Measurements from ENCODE around the gene SOX2.

SOX2 gene

DNA sequence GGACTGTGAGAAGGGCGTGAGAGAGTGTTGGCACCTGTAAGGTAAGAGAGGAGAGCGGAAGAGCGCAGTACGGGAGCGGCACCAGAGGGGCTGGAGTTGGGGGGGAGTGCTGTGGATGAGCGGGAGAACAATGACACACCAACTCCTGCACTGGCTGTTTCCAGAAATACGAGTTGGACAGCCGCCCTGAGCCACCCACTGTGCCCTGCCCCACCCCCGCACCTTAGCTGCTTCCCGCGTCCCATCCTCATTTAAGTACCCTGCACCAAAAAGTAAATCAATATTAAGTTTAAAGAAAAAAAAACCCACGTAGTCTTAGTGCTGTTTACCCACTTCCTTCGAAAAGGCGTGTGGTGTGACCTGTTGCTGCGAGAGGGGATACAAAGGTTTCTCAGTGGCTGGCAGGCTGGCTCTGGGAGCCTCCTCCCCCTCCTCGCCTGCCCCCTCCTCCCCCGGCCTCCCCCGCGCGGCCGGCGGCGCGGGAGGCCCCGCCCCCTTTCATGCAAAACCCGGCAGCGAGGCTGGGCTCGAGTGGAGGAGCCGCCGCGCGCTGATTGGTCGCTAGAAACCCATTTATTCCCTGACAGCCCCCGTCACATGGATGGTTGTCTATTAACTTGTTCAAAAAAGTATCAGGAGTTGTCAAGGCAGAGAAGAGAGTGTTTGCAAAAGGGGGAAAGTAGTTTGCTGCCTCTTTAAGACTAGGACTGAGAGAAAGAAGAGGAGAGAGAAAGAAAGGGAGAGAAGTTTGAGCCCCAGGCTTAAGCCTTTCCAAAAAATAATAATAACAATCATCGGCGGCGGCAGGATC lies at the start of gene SOX2:
Gene SOX2 (plus strand): TSS at position 601 of the 811 bp plus-strand sequence. CDS start 436 bp downstream, outside the sequence.
- DNase-seq (ENCODE audit: low read depth): peak; percentile 42

DNA sequence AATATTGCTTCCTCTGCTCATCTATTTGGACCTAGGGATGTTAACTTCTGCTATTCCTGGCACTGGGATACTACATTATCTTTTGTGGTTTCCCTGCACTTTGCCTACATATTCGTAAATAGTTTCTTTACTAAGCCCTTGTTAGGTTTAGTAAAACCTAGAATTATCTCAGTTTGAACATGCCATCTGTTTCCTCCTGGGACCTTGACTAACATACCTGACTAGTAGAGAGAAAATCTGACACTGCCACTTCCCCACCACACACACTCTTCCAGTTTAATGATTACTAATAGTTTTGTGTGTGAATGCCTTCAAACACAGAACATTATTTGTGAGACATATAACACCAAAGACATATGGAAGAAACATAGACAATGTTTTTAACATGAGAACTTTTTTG lies 28.2 kb upstream of the SOX2 start:
- no peak for DNase-seq (ENCODE audit: low read depth)

GRCh38 chr3:181687190-181687589 lies 24.5 kb upstream of the SOX2 start:
- no peak for DNase-seq (ENCODE audit: low read depth)

- no peak for DNase-seq (ENCODE audit: low read depth)
Measured at GRCh38 chr3:181687731-181688130, 24.0 kb upstream of the SOX2 start.

DNA sequence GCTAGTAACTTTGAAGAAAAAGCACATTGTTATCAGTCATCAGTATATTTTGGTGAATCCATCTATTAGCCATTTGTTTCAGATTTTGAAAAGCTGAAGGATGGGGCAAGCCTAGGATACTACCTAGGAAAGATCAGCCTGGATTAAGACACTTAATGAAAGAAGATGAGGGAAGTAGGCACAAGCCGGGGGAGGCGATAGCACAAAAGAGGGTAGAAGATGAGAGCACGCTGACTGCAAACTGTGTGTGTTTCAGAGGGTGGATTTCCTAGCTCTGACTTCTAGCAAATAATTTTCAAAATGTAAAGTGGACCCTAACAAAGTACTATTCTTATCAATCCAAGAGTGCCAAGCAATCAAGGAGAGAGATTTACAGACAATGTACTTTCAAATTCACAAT lies 22.2 kb upstream of the SOX2 start:
- no peak for DNase-seq (ENCODE audit: low read depth)

GRCh38 chr3:181690769-181691168 lies 21.0 kb upstream of the SOX2 start:
- DNase-seq (ENCODE audit: low read depth): no peak

- no peak for DNase-seq (ENCODE audit: low read depth)
Measured at GRCh38 chr3:181691901-181692300, 19.8 kb upstream of the SOX2 start.

GRCh38 chr3:181692311-181693145 lies 19.2 kb upstream of the SOX2 start:
- DNase-seq (ENCODE audit: low read depth): no peak

DNA sequence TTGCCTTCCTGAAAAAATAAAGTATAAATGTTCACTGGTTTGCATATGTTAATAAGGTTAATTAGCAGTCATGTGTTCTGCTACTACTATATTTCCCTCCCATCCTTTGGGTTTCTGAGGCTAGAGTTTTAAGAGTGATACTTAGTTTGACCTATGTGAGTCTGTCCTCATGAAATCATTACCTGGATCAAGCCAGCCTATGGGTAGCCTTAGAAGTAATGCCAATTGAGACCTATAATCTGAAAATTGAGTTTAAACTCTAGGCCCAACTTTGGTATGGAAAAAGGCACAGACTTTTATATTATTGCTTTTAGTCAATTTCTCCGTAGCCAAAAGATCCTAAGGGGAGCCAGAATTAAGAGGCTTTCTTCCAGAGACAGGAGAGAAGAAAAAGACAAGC lies 18.4 kb upstream of the SOX2 start:
- DNase-seq (ENCODE audit: low read depth): no peak

- no peak for DNase-seq (ENCODE audit: low read depth)
Measured at GRCh38 chr3:181694805-181695660, 16.7 kb upstream of the SOX2 start.

GRCh38 chr3:181695661-181696491 lies 15.8 kb upstream of the SOX2 start:
- DNase-seq (ENCODE audit: low read depth): no peak

GRCh38 chr3:181696626-181697230 lies 15.0 kb upstream of the SOX2 start:
- no peak for DNase-seq (ENCODE audit: low read depth)

GRCh38 chr3:181698263-181698954 lies 13.3 kb upstream of the SOX2 start:
- DNase-seq (ENCODE audit: low read depth): no peak

DNA sequence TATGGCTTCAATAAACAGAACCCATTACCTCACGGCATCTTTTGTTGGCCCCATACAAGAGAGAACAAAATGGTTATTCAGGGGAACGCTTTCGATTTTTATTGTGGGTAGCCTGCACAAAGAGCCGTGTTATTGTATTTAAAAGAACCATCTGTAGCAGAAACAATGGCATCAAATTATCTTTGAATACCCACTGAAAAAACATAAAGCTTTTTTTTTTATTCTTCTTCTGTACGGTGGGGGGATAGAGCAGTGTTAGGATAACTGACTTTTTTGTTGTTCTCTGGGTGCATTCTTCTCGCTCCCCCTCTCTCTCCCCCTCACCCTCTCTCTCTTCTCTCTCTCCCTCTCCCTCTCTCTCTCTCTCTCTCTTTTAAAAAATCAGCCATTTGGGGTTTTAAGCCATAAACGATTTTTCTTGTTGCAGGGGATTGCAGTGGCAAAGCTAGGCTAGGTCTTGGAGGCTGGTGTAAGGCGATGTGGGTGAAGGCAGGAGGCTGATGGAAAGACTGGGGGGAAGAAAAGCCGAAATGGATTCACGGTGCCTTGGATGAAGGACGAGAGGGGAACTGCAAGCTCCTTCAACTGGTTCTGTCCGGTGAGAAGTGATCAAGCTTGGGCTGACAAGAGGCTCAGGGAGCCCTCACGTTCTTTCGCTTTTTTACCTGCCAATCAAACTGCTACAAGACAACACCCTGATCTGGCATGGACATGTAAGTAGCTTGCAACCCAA lies 12.4 kb upstream of the SOX2 start:
- no peak for DNase-seq (ENCODE audit: low read depth)

DNA sequence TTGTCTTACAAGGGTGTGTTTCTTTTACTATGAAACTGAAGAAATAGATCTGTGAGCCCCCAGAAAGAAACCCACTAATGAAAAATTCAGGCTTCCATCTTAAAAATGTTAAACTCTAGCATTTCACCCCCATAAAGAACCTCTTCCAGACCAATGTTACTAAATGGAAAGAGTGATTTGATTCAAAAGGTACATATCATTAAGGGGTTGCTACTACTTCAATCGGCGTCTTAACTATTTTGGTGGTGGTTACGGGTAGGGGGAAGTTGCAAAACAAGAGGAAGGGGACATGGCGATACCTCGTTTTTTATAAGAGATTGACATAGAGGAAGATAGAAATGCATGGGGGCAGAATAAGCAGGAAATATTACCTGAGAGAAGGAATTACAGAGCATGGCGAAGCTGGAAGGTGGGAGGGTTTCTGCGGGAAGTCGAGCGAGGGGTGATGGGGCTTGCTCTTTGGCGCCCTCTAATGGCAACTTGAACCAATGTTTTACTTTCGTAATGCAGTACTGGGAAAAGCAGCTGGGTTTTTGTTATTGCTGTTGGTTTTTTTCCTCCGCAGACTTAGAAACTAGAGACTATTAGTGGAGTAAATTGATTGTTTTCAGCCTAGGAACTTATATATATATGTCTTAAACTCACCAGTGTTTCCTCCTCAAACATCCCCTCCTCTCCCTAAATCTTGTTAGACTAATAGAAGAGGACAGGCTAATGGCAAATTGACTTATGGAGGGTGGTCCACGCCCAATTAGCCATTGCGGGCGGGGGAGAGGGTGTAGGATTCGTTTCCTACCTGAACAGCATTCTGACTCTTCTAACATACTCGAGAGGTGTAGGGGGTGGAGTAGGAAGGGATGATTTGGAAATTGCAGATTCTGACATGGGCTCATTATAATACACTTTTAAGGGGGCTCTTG lies 11.3 kb upstream of the SOX2 start:
- peak; percentile 65 for DNase-seq (ENCODE audit: low read depth)

- DNase-seq (ENCODE audit: low read depth): no peak
Measured at GRCh38 chr3:181701096-181701495, 10.6 kb upstream of the SOX2 start.

DNA sequence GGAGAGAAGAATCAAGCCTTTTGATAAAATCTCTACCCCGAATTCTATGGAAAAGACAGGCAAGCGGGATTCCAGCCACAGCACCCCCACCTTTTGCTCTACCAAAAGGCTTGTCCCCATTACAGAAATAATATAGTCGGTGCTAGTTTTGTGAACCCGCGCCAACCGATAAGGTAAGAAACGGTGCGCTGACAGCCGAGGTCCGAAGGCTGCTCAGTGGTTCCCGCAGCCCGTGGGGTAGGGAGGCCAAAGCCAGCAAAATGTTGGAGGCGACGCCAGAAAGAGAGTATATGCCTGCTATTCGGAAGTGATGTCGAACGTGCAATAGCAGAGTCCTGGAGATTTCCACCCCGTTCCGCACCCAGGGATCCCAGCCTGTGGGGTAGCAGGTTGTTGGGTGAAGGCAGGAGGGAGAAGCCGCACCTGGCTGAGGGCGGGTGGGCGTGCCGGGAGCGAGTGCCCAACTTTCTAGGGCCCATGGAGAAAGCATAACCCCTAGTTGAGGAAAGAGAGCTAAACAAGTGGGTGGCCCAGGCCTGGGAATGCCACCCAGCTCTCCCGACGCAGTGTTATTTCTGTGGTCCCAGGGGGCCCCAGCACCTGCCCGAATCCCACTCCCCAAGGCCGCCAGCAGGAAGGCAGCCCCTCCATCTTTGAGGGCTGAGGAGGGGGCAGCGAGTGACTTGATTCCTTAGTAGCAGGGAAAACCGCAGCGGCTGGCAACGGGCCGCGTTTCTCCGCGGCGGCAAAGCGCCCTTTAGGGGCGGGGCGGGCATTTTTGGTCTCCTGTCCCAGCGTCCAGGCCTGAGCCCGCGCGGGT lies 7.9 kb upstream of the SOX2 start:
- no peak for DNase-seq (ENCODE audit: low read depth)
